ENCODE results near the gene MINDY3.
A peak's percentile ranks its signal among the peaks of the same experiment; 100 is the strongest.

The MINDY3 gene

DNA sequence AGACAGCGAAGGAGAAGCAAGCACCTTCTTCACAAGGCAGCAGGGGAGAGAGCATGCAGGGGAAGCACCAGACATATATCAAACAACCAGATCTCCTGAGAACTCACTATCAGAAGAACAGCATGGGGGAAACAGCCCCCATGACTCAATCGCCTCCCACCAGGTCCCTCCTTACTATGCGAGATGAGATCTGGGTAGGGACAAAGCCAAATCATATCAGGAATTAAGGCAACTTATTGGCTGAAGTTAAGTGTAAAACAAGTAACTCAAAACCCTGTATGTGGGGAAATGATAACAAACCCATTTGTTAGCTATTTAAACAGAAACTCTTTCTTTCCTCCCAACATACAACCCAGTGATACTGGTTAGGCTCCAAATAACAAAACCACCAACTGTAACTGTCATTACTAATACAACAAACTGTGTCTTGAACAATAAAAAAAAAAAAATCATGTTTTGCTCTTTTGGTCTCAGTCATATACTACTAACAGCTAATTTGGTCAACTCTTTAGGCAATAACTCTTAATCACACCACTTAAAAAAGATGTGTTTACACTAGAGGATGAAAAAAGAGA, 57.8 kb downstream of the MINDY3 start (continued):
- TF ChIP-seq, protein P1, sequence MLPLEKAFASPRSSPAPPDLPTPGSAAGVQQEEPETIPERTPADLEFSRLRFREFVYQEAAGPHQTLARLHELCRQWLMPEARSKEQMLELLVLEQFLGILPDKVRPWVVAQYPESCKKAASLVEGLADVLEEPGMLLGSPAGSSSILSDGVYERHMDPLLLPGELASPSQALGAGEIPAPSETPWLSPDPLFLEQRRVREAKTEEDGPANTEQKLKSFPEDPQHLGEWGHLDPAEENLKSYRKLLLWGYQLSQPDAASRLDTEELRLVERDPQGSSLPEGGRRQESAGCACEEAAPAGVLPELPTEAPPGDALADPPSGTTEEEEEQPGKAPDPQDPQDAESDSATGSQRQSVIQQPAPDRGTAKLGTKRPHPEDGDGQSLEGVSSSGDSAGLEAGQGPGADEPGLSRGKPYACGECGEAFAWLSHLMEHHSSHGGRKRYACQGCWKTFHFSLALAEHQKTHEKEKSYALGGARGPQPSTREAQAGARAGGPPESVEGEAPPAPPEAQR (tag by site-specific recombination; IDR thresholded peaks at IDR 0.05), result no peak
- TF ChIP-seq ZNF324 (tag by site-specific recombination; IDR thresholded peaks at IDR 0.05) (no peak), KLF7 (tag by site-specific recombination; IDR thresholded peaks at IDR 0.05; ENCODE audit: borderline replicate concordance) (no peak), ZNF623 (tag by site-specific recombination; IDR thresholded peaks at IDR 0.05) (no peak), SETDB1 (IDR thresholded peaks at IDR 0.05; ENCODE audit: insufficient read length, low read length) (peak; percentile 27), ZNF248 (tag by site-specific recombination; IDR thresholded peaks at IDR 0.05) (no peak), MEIS1 (CRISPR knock-in tag; IDR thresholded peaks at IDR 0.05; ENCODE audit: borderline replicate concordance) (no peak), MYNN (tag by site-specific recombination; IDR thresholded peaks at IDR 0.05; ENCODE audit: borderline replicate concordance) (no peak), ZNF169 (tag by site-specific recombination; IDR thresholded peaks at IDR 0.05) (no peak), ZIC2 (tag by site-specific recombination; IDR thresholded peaks at IDR 0.05) (peak; percentile 85), ZNF426 (tag by site-specific recombination; IDR thresholded peaks at IDR 0.05) (no peak), SCRT2 (tag by site-specific recombination; IDR thresholded peaks at IDR 0.05) (no peak), ZBTB20 (tag by site-specific recombination; IDR thresholded peaks at IDR 0.05) (no peak), ZNF530 (tag by site-specific recombination; IDR thresholded peaks at IDR 0.05; ENCODE audit: low read depth) (no peak), ZFP3 (tag by site-specific recombination; IDR thresholded peaks at IDR 0.05; ENCODE audit: low read depth) (no peak), ZNF843 (tag by site-specific recombination; IDR thresholded peaks at IDR 0.05) (no peak), EGR2 (tag by site-specific recombination; IDR thresholded peaks at IDR 0.05; ENCODE audit: low read depth) (peak; percentile 58), TCF7L2 (IDR thresholded peaks at IDR 0.05; ENCODE audit: borderline replicate concordance, low read depth, low read length) (no peak), ZNF626 (tag by site-specific recombination; IDR thresholded peaks at IDR 0.05) (no peak), ZNF600 (tag by site-specific recombination; IDR thresholded peaks at IDR 0.05) (no peak), ZNF707 (tag by site-specific recombination; IDR thresholded peaks at IDR 0.05) (no peak), ZNF76 (tag by site-specific recombination; IDR thresholded peaks at IDR 0.05; ENCODE audit: borderline replicate concordance, low read depth) (no peak), ZNF155 (tag by site-specific recombination; IDR thresholded peaks at IDR 0.05) (no peak), ZNF274 (IDR thresholded peaks at IDR 0.05; ENCODE audit: low read length) (no peak), ZNF274 (tag by site-specific recombination; IDR thresholded peaks at IDR 0.05; ENCODE audit: borderline replicate concordance) (no peak), ZNF837 (tag by site-specific recombination; IDR thresholded peaks at IDR 0.05) (no peak), ZNF302 (tag by site-specific recombination; IDR thresholded peaks at IDR 0.05; ENCODE audit: low read depth) (no peak), ZEB2 (tag by site-specific recombination; IDR thresholded peaks at IDR 0.05) (no peak), ZFP69B (tag by site-specific recombination; IDR thresholded peaks at IDR 0.05) (no peak), BCL11B (tag by site-specific recombination; IDR thresholded peaks at IDR 0.05; ENCODE audit: low read depth) (0 out of 2 replicates have a peak, but pooled peaks have one; percentile 9)
- TF ChIP-seq, protein P2, sequence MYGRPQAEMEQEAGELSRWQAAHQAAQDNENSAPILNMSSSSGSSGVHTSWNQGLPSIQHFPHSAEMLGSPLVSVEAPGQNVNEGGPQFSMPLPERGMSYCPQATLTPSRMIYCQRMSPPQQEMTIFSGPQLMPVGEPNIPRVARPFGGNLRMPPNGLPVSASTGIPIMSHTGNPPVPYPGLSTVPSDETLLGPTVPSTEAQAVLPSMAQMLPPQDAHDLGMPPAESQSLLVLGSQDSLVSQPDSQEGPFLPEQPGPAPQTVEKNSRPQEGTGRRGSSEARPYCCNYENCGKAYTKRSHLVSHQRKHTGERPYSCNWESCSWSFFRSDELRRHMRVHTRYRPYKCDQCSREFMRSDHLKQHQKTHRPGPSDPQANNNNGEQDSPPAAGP (tag by site-specific recombination; IDR thresholded peaks at IDR 0.05), result no peak
- TF ChIP-seq, protein P3, sequence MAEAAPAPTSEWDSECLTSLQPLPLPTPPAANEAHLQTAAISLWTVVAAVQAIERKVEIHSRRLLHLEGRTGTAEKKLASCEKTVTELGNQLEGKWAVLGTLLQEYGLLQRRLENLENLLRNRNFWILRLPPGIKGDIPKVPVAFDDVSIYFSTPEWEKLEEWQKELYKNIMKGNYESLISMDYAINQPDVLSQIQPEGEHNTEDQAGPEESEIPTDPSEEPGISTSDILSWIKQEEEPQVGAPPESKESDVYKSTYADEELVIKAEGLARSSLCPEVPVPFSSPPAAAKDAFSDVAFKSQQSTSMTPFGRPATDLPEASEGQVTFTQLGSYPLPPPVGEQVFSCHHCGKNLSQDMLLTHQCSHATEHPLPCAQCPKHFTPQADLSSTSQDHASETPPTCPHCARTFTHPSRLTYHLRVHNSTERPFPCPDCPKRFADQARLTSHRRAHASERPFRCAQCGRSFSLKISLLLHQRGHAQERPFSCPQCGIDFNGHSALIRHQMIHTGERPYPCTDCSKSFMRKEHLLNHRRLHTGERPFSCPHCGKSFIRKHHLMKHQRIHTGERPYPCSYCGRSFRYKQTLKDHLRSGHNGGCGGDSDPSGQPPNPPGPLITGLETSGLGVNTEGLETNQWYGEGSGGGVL (tag by site-specific recombination; IDR thresholded peaks at IDR 0.05), result no peak
- TF ChIP-seq, protein P4, sequence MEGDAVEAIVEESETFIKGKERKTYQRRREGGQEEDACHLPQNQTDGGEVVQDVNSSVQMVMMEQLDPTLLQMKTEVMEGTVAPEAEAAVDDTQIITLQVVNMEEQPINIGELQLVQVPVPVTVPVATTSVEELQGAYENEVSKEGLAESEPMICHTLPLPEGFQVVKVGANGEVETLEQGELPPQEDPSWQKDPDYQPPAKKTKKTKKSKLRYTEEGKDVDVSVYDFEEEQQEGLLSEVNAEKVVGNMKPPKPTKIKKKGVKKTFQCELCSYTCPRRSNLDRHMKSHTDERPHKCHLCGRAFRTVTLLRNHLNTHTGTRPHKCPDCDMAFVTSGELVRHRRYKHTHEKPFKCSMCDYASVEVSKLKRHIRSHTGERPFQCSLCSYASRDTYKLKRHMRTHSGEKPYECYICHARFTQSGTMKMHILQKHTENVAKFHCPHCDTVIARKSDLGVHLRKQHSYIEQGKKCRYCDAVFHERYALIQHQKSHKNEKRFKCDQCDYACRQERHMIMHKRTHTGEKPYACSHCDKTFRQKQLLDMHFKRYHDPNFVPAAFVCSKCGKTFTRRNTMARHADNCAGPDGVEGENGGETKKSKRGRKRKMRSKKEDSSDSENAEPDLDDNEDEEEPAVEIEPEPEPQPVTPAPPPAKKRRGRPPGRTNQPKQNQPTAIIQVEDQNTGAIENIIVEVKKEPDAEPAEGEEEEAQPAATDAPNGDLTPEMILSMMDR (tag by site-specific recombination; IDR thresholded peaks at IDR 0.05), result no peak
- TF ChIP-seq, protein P5, sequence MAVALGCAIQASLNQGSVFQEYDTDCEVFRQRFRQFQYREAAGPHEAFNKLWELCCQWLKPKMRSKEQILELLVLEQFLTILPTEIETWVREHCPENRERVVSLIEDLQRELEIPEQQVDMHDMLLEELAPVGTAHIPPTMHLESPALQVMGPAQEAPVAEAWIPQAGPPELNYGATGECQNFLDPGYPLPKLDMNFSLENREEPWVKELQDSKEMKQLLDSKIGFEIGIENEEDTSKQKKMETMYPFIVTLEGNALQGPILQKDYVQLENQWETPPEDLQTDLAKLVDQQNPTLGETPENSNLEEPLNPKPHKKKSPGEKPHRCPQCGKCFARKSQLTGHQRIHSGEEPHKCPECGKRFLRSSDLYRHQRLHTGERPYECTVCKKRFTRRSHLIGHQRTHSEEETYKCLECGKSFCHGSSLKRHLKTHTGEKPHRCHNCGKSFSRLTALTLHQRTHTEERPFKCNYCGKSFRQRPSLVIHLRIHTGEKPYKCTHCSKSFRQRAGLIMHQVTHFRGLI (tag by site-specific recombination; IDR thresholded peaks at IDR 0.05), result no peak
- TF ChIP-seq, protein P6, sequence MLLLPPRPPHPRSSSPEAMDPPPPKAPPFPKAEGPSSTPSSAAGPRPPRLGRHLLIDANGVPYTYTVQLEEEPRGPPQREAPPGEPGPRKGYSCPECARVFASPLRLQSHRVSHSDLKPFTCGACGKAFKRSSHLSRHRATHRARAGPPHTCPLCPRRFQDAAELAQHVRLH (tag by site-specific recombination; IDR thresholded peaks at IDR 0.05), result no peak

All from HEK293 (cell line).